Measurements from ENCODE around the gene ZDHHC4.

Gene ZDHHC4

GRCh38 chr7:6530626-6531491, 46.4 kb upstream of the ZDHHC4 start:
- H3K4me2 ChIP-seq (ENCODE audit: insufficient read depth, low read length): peak overlapping the region; percentile 71
- H2AFZ ChIP-seq (ENCODE audit: low read depth, low read length): peak overlapping the region; percentile 62
- ATAC-seq (ENCODE audit: insufficient read depth, low read depth): peak; percentile 78
- peak overlapping the region in 1 of 2 experiments; percentile 55; a peak in 2 of 4 replicates for H3K4me3 ChIP-seq (ENCODE audit: low read depth in 1 of 2, low read length in 2 of 2)
- no peak overlapping the region for H3K27ac ChIP-seq (ENCODE audit: low read length)
- H3K4me1 ChIP-seq (ENCODE audit: insufficient read depth, low read length): peaks cover 12% of the 10 kb centered on the region
- TF ChIP-seq EZH2 (IDR thresholded peaks at IDR 0.05; ENCODE audit: borderline replicate concordance, low read depth, low read length, severe bottlenecking): no peak
- TF ChIP-seq CTCF (IDR thresholded peaks at IDR 0.05; ENCODE audit: borderline replicate concordance, extremely low read depth, low read length, poor library complexity, severe bottlenecking): no peak
- peak; percentile 62 for DNase-seq
- H3K9me3 ChIP-seq (ENCODE audit: insufficient read depth, low read length, severe bottlenecking): no peaks in the 10 kb centered on the region
- no peaks in the 10 kb centered on the region for H3K36me3 ChIP-seq (ENCODE audit: insufficient read depth, low read length)
- no peaks in the 10 kb centered on the region for H3K79me2 ChIP-seq (ENCODE audit: insufficient read depth, low read length)
- peaks cover 36% of the 10 kb centered on the region for H3K27me3 ChIP-seq (ENCODE audit: insufficient read depth, low read length, poor library complexity)
- peak overlapping the region; percentile 31; the same call in 1 of the 2 replicates for H3K9ac ChIP-seq (ENCODE audit: low read depth, low read length)
- no peaks in the 10 kb centered on the region; the same call in none of the 2 replicates for H4K20me1 ChIP-seq (ENCODE audit: insufficient read depth, low read length)

GRCh38 chr7:6531492-6532279, 45.6 kb upstream of the ZDHHC4 start:
- no peak overlapping the region; the same call in 1 of the 2 replicates for H2AFZ ChIP-seq (ENCODE audit: low read depth, low read length)
- peak overlapping the region in 1 of 2 experiments; percentile 55; a peak in 1 of 4 replicates for H3K4me3 ChIP-seq (ENCODE audit: low read depth in 1 of 2, low read length in 2 of 2)
- H3K27ac ChIP-seq (ENCODE audit: low read length): no peak overlapping the region
- peaks cover 20% of the 10 kb centered on the region for H3K4me1 ChIP-seq (ENCODE audit: insufficient read depth, low read length)
- H3K4me2 ChIP-seq (ENCODE audit: insufficient read depth, low read length): peak overlapping the region; percentile 71
- DNase-seq (no peak), ATAC-seq (ENCODE audit: insufficient read depth, low read depth) (no peak; the same call in 2 of the 3 replicates)
- H3K79me2 ChIP-seq (ENCODE audit: insufficient read depth, low read length): no peaks in the 10 kb centered on the region
- H3K36me3 ChIP-seq (ENCODE audit: insufficient read depth, low read length): no peaks in the 10 kb centered on the region
- H3K9ac ChIP-seq (ENCODE audit: low read depth, low read length): no peak overlapping the region
- no peaks in the 10 kb centered on the region; the same call in none of the 2 replicates for H4K20me1 ChIP-seq (ENCODE audit: insufficient read depth, low read length)
- peaks cover 44% of the 10 kb centered on the region for H3K27me3 ChIP-seq (ENCODE audit: insufficient read depth, low read length, poor library complexity)
- no peaks in the 10 kb centered on the region for H3K9me3 ChIP-seq (ENCODE audit: insufficient read depth, low read length, severe bottlenecking)
- TF ChIP-seq CTCF (IDR thresholded peaks at IDR 0.05; ENCODE audit: borderline replicate concordance, extremely low read depth, low read length, poor library complexity, severe bottlenecking) (no peak), EZH2 (IDR thresholded peaks at IDR 0.05; ENCODE audit: borderline replicate concordance, low read depth, low read length, severe bottlenecking) (no peak)

GRCh38 chr7:6532516-6532915, 44.7 kb upstream of the ZDHHC4 start:
- Histone ChIP-seq H3K27me3 (ENCODE audit: insufficient read depth, low read length, poor library complexity) (peaks cover 47% of the 10 kb centered on the region), H3K9ac (ENCODE audit: low read depth, low read length) (no peak overlapping the region), H2AFZ (ENCODE audit: low read depth, low read length) (no peak overlapping the region), H3K4me2 (ENCODE audit: insufficient read depth, low read length) (no peak overlapping the region), H3K79me2 (ENCODE audit: insufficient read depth, low read length) (no peaks in the 10 kb centered on the region), H3K4me1 (ENCODE audit: insufficient read depth, low read length) (peaks cover 27% of the 10 kb centered on the region), H3K27ac (ENCODE audit: low read length) (no peak overlapping the region), H4K20me1 (ENCODE audit: insufficient read depth, low read length) (no peaks in the 10 kb centered on the region; the same call in none of the 2 replicates), H3K4me3 (ENCODE audit: low read depth in 1 of 2, low read length in 2 of 2) (no peak overlapping the region), H3K36me3 (ENCODE audit: insufficient read depth, low read length) (no peaks in the 10 kb centered on the region), H3K9me3 (ENCODE audit: insufficient read depth, low read length, severe bottlenecking) (no peaks in the 10 kb centered on the region)
- ATAC-seq (ENCODE audit: insufficient read depth, low read depth) (no peak), DNase-seq (no peak)
- TF ChIP-seq CTCF (IDR thresholded peaks at IDR 0.05; ENCODE audit: borderline replicate concordance, extremely low read depth, low read length, poor library complexity, severe bottlenecking) (no peak), EZH2 (IDR thresholded peaks at IDR 0.05; ENCODE audit: borderline replicate concordance, low read depth, low read length, severe bottlenecking) (no peak)

All from DND-41 (cell line).